Measurements from ENCODE around the gene GRHL1. TPM values are rescaled to one million over a fixed set of nuclear protein-coding genes. Genes with fewer than 3 reads are reported as not detected.

The GRHL1 gene
- total RNA-seq, 1 donor from 2014 or later = 1.1 TPM

DNA sequence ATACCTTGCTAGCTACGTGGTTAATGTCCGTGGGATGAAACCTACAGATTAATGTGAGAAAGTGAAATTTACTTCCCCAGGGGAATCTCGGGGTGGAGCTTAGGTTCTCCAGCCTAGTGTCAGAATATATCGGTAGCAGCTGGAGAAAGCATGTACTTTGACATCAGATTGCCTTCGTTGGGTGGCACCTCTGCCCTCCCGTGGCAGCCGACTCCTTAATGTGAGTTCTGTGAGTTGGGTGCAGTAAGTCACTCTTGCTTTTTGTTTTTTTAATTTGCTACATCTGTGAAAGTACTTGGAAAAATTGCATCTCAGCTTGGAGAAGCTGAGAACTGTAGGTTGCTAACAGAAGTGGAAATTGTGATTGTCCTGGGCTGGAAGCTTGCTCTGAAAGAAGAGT is 95.4 kb downstream of the GRHL1 start:
- no peak for DNase-seq (ENCODE audit: low spot score)
- intact Hi-C loops (cut with DNase I) = loop anchor here (2.0 to 10.0 kb wide), 3 partner anchors 62 to 572 kb away; partner anchors contain the start of genes IAH1 and TAF1B

DNA sequence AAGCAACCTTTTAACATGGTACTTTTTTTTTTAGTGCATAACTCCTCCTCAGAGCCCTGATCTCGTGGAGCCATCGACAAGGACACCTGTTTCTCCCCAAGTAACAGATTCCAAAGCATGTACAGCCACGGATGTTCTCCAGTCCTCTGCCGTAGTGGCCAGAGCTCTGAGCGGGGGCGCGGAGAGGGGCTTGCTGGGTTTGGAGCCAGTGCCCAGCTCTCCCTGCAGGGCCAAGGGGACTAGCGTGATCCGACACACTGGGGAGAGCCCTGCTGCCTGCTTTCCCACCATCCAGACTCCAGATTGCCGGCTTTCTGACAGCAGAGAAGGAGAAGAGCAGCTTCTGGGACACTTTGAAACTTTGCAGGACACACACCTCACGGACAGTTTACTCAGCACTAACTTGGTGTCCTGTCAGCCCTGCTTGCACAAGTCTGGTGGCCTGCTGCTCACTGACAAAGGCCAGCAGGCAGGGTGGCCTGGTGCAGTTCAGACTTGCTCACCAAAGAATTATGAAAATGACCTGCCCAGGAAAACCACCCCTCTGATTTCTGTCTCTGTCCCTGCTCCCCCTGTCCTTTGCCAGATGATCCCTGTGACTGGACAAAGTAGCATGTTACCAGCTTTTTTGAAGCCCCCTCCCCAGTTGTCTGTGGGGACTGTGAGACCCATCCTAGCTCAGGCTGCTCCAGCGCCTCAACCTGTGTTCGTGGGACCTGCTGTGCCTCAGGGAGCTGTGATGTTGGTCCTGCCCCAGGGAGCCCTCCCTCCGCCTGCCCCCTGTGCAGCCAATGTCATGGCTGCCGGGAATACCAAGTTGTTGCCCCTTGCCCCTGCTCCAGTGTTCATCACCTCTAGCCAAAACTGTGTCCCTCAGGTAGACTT is 96.4 kb downstream of the GRHL1 start:
- intact Hi-C loops (cut with DNase I) = loop anchor here (2.0 to 10.0 kb wide), 4 partner anchors 63 to 573 kb away; partner anchors contain the start of genes IAH1 and TAF1B
- DNase-seq (ENCODE audit: low spot score) = no peak

DNA sequence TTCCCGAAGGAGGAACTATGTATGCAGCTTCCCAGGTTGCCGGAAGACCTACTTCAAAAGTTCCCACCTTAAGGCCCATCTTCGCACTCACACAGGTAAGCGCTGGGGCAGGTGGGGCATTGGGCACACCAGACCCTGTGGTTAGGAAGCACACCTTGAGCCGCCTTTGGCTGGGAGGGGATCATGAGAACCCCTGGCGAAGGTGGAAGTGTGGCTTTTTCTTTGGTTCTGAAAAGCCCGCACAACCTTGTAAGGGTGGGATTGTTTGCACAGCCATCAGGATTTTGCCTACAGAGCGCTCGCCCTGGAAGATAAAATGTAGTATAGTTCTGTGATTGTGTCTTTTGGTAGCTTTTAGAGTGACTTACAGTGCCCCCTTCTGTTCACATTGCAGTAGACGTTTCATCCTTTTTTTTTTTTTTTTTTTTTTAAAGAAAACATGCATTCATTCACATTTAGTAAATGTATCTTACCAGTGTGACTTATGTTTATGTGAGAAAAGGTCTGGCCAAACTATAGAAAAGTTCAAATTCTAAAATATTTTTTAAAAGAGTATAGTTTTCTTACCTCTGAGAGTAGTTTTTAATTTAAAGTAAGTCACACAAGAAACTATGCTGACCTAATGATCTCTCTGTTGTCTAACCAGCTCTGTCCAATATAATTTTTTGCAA is 97.1 kb downstream of the GRHL1 start:
- intact Hi-C loops (cut with DNase I) = loop anchor here (2.0 to 10.0 kb wide), 3 partner anchors 204 to 574 kb away; partner anchors contain the start of genes IAH1 and TAF1B
- DNase-seq (ENCODE audit: low spot score) = no peak

Other genes with a start within 250 kb of the GRHL1 start
- 8.4 TPM for gene TAF1B, start 108.2 kb upstream of the GRHL1 start, total RNA-seq
- 22.3 TPM for gene KLF11, start 91.9 kb downstream of the GRHL1 start, total RNA-seq
- gene CYS1, start 128.7 kb downstream of the GRHL1 start, total RNA-seq = 3.8 TPM
- 0.35 TPM for gene RRM2, start 171.0 kb downstream of the GRHL1 start, total RNA-seq